Kidney epithelial cell (primary cell): ENCODE results near the gene KRT40. TPM values are rescaled to one million over a fixed set of nuclear protein-coding genes. Genes with fewer than 3 reads are reported as not detected.
"Not testable (repeated sequence)": the region's sequence is repeated elsewhere in the genome, so short reads cannot be mapped to it uniquely, and the experiment has no call there.

Source experiments
- DNase-seq: peaks from one replicate; pipeline ENCODE4 v3.0.0-alpha.2; 2010; ENCODE audit warnings: low read depth
- H3K27me3 ChIP-seq: 2 replicates; pipeline ENCODE4 v1.6.0; 2011; ENCODE audit warnings: low read length; ENCODE audit not compliant: control insufficient read depth, insufficient read depth
- H3K36me3 ChIP-seq: 2 replicates; pipeline ENCODE4 v1.5.1; 2011; ENCODE audit warnings: low read length; ENCODE audit not compliant: control insufficient read depth, insufficient read depth
- H3K4me3 ChIP-seq: 2 replicates; pipeline ENCODE4 v1.5.1; 2011; ENCODE audit warnings: low read depth, mild to moderate bottlenecking, control low read depth, low read length
- CTCF ChIP-seq: IDR thresholded peaks from 2 replicates; pipeline ENCODE4 v1.5.1; 2011; ENCODE audit warnings: mild to moderate bottlenecking, moderate library complexity, low read length, control low read depth, inconsistent platforms; ENCODE audit not compliant: insufficient read depth, poor library complexity, severe bottlenecking
- total RNA-seq: library from RNA; depleted of rRNA; stranded (reverse); fragments of >200 nt; gene quantifications from 2 replicates; pipeline ENCODE4 v1.2.3, GENCODE V29; 2015

The KRT40 gene
- total RNA-seq, 1 donor from 2014 or later, result not detected

- no peaks in the 10 kb centered on the region for H3K27me3 ChIP-seq
- DNase-seq, result no peak
- TF ChIP-seq CTCF, result no peak
- no peak overlapping the region for H3K4me3 ChIP-seq
- no peaks in the 10 kb centered on the region for H3K36me3 ChIP-seq
Measured at GRCh38 chr17:41004397-41004796, 20.3 kb upstream of the KRT40 start.

- TF ChIP-seq CTCF, result no peak
- H3K4me3 ChIP-seq, result no peak overlapping the region
- no peak for DNase-seq
- no peaks in the 10 kb centered on the region for H3K27me3 ChIP-seq
- no peaks in the 10 kb centered on the region for H3K36me3 ChIP-seq
Measured at GRCh38 chr17:41003926-41004325, 19.8 kb upstream of the KRT40 start.

GRCh38 chr17:41002814-41003213 lies 18.7 kb upstream of the KRT40 start:
- H3K27me3 ChIP-seq, result no peaks in the 10 kb centered on the region
- no peak overlapping the region for H3K4me3 ChIP-seq
- no peak for TF ChIP-seq CTCF
- H3K36me3 ChIP-seq, result no peaks in the 10 kb centered on the region
- DNase-seq, result no peak

GRCh38 chr17:41001795-41002194 lies 17.7 kb upstream of the KRT40 start:
- Histone ChIP-seq H3K36me3 (no peaks in the 10 kb centered on the region), H3K4me3 (no peak overlapping the region), H3K27me3 (no peaks in the 10 kb centered on the region)
- TF ChIP-seq CTCF, result no peak
- no peak for DNase-seq

GRCh38 chr17:40999563-40999962 lies 15.4 kb upstream of the KRT40 start, which contains the start of gene KRTAP3-2:
KRTAP3-2 (minus strand) TSS chr17:40999906; CDS start chr17:40999853, 53 bp downstream.
- not testable (repeated sequence) for H3K36me3 ChIP-seq, H3K27me3 ChIP-seq, DNase-seq, H3K4me3 ChIP-seq

GRCh38 chr17:40997361-40997760 lies 13.2 kb upstream of the KRT40 start:
- no peaks in the 10 kb centered on the region for H3K36me3 ChIP-seq
- DNase-seq, result no peak
- no peak for TF ChIP-seq CTCF

GRCh38 chr17:40996829-40997228 lies 12.7 kb upstream of the KRT40 start:
- no peak for TF ChIP-seq CTCF
- Histone ChIP-seq H3K4me3 (no peak overlapping the region), H3K36me3 (no peaks in the 10 kb centered on the region), H3K27me3 (no peaks in the 10 kb centered on the region)
- DNase-seq, result no peak

More at GRCh38 chr17:40997361-40997760, 13.2 kb upstream of the KRT40 start:
- H3K27me3 ChIP-seq, result no peaks in the 10 kb centered on the region
- no peak overlapping the region for H3K4me3 ChIP-seq
